ENCODE data around the gene KSR2.

DNA sequence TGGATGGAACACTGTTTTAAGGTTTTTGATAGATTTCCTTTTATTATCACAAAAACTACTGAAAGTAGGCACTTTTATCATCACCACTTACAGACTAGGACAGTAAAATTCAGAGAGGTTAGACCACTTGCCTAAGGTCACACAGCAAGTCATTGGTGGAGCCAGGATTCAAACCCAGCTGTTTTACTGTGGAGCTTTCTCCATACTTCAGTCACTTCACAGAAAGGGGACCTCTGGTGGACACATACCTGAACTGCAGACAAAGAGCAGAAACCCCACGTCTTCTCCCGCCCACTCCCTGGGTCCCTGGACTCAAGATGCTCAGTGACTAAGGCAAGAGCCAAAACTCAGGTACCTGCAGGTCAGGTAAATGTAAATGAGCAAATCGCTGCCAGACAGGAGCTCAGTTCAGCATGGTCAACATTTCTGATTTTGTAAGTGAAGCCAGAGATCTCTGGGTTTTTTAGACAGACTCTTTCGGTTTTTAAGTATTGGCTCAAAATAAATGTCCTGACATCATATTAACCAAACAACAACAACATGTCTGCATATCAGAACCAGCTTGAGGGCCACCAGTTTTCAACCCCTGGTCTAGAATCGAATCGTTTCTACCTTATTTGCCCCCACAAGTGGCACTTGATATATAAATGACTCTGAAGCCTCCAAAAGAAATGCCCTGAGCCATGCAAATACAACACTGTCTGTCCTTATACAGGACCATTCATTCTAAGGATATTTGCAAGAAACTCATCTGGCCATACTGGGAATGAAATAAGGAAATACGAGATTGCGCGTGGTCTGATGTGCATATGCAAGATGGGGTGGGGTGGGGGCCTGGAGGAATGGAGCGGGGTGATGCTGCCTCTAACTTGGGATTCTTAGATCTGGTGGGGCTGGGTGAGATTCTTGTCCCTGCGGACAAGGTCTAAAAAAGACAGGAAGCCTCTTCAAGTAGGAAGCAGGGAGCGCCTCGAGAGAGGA, 110.9 kb downstream of the KSR2 start:
- no peak for TF ChIP-seq SETDB1 (IDR thresholded peaks at IDR 0.05; ENCODE audit: insufficient read length, low read length)
- TF ChIP-seq ZNF629 (tag by site-specific recombination; IDR thresholded peaks at IDR 0.05), result no peak
- no peak for TF ChIP-seq ZNF76 (tag by site-specific recombination; IDR thresholded peaks at IDR 0.05; ENCODE audit: borderline replicate concordance, low read depth)
- no peak for TF ChIP-seq ZNF701 (tag by site-specific recombination; IDR thresholded peaks at IDR 0.05)
- TF ChIP-seq, protein P1, sequence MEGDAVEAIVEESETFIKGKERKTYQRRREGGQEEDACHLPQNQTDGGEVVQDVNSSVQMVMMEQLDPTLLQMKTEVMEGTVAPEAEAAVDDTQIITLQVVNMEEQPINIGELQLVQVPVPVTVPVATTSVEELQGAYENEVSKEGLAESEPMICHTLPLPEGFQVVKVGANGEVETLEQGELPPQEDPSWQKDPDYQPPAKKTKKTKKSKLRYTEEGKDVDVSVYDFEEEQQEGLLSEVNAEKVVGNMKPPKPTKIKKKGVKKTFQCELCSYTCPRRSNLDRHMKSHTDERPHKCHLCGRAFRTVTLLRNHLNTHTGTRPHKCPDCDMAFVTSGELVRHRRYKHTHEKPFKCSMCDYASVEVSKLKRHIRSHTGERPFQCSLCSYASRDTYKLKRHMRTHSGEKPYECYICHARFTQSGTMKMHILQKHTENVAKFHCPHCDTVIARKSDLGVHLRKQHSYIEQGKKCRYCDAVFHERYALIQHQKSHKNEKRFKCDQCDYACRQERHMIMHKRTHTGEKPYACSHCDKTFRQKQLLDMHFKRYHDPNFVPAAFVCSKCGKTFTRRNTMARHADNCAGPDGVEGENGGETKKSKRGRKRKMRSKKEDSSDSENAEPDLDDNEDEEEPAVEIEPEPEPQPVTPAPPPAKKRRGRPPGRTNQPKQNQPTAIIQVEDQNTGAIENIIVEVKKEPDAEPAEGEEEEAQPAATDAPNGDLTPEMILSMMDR (tag by site-specific recombination; IDR thresholded peaks at IDR 0.05), result 0 out of 2 replicates have a peak, but pooled peaks have one; percentile 27
- no peak for TF ChIP-seq PRDM1 (tag by site-specific recombination; IDR thresholded peaks at IDR 0.05)
- TF ChIP-seq ZNF776 (tag by site-specific recombination; IDR thresholded peaks at IDR 0.05; ENCODE audit: borderline replicate concordance), result no peak
- TF ChIP-seq KLF10 (tag by site-specific recombination; IDR thresholded peaks at IDR 0.05), result no peak
- TF ChIP-seq, protein P2, sequence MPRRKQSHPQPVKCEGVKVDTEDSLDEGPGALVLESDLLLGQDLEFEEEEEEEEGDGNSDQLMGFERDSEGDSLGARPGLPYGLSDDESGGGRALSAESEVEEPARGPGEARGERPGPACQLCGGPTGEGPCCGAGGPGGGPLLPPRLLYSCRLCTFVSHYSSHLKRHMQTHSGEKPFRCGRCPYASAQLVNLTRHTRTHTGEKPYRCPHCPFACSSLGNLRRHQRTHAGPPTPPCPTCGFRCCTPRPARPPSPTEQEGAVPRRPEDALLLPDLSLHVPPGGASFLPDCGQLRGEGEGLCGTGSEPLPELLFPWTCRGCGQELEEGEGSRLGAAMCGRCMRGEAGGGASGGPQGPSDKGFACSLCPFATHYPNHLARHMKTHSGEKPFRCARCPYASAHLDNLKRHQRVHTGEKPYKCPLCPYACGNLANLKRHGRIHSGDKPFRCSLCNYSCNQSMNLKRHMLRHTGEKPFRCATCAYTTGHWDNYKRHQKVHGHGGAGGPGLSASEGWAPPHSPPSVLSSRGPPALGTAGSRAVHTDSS (tag by site-specific recombination; IDR thresholded peaks at IDR 0.05), result no peak
- no peak for TF ChIP-seq REPIN1 (tag by site-specific recombination; IDR thresholded peaks at IDR 0.05; ENCODE audit: low read depth)
- no peak for TF ChIP-seq ZNF16 (tag by site-specific recombination; IDR thresholded peaks at IDR 0.05; ENCODE audit: low read depth)

Data from HEK293 (cell line).